Stimulated activated CD4-positive, alpha-beta T cell treated with anti-CD3 and anti-CD28 coated beads, TNF-alpha, amount 100 ng/mL, for 1 hour (primary cell): ENCODE data around the gene PDE4D.
"Not testable (repeated sequence)": the region's sequence is repeated elsewhere in the genome, so short reads cannot be mapped to it uniquely, and the experiment has no call there.

Source experiments
- DNase-seq, 3 donors: peaks; one replicate each; pipeline ENCODE4 v3.0.0-alpha.2; 2020; ENCODE audit warnings: low read depth in 3 of 3, low spot score in 1 of 3

PDE4D gene

DNA sequence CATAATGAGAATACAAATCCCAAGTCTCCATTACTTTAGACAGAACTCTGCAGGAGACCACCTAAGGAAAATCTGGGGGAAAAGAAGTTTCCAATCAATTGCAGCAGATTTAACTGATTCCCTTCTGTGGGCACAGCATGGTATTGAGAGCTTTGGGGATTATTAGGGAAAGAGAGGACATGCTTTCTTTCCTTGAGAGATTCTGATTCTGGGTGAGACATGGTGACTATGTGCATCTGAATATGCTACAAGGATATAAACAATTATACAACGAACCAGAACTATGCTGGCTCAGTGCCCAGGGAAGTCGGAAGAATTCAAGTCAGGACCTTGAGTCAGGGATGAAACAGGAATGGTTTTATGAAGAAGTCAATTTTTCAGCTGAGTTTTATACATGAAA is 183.7 kb downstream of the PDE4D start:
- DNase-seq = no peak

DNA sequence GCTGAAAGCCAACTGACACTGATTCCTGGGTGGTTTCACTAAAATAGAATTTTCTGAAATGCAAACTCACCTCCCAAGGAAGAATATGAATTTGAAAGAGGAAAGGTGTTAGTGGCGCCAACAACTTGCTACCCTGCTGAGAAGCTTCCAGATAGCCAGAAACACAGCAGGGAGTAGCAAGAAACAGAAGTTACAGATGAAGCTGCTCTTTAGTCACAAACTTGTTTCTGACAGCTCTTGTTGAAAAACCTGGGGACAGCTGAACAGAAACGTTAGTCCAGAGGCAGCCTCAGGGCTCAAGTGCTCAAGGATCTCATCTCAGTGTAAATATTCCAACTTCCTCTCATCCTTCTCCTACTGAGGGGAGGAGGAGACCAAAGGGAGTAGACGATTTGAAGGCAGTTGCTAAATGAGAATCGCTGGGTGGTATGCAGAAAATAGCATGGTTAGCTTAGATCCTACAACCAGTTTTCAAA is 184.1 kb downstream of the PDE4D start:
- no peak for DNase-seq

- no peak for DNase-seq
These were observed 188.6 kb downstream of the PDE4D start for GRCh38 chr5:59704936-59705335.

- no peak for DNase-seq
These were observed 189.7 kb downstream of the PDE4D start for GRCh38 chr5:59703789-59704188.

- no peak for DNase-seq
These were observed 195.0 kb downstream of the PDE4D start for GRCh38 chr5:59698207-59699178.

- no peak for DNase-seq
These were observed 199.1 kb downstream of the PDE4D start for GRCh38 chr5:59694411-59694810.

GRCh38 chr5:59693492-59694309 is 199.8 kb downstream of the PDE4D start:
- no peak for DNase-seq

- no peak for DNase-seq
These were observed 207.7 kb downstream of the PDE4D start for GRCh38 chr5:59685793-59686192.

DNA sequence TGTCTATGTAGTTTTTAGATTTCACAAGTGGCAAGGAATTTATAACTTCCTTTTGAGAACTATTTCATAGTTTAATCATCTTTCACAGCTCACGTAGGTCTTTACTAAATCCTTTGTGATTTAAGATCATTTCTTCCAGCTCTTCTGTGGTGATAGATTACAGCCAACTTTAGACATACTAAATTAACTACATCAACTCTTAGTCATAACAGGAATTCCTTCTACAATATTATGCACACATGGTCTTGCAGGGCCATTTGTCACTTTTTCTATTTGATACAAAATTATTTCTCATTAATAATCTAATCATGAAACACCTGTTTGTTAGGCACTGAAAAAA is 208.4 kb downstream of the PDE4D start:
- no peak for DNase-seq

GRCh38 chr5:59684388-59685190 is 208.9 kb downstream of the PDE4D start:
- no peak for DNase-seq

DNA sequence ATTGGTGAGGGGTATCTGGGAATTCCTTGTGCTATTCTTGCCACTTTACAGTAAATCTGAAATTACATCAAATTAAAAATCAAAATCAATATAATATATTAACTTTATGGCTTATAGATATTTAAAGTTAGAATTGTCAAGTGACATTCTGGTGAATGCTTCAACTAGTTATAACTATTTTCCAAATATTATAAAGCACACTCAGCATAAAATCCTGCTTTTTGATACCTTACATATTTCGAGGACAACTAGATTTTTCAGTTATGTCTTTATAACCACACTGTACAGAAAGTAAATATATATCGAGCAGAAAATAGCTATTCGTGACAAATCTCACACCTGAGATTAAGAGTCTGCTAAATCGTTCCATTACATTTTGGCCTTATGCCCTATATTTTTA is 210.2 kb downstream of the PDE4D start:
- DNase-seq = no peak

- DNase-seq = no peak
These were observed 211.0 kb downstream of the PDE4D start for GRCh38 chr5:59682542-59682941.

GRCh38 chr5:59678943-59679342 is 214.6 kb downstream of the PDE4D start:
- no peak for DNase-seq

GRCh38 chr5:59674763-59675162 is 218.8 kb downstream of the PDE4D start:
- DNase-seq = no peak

DNA sequence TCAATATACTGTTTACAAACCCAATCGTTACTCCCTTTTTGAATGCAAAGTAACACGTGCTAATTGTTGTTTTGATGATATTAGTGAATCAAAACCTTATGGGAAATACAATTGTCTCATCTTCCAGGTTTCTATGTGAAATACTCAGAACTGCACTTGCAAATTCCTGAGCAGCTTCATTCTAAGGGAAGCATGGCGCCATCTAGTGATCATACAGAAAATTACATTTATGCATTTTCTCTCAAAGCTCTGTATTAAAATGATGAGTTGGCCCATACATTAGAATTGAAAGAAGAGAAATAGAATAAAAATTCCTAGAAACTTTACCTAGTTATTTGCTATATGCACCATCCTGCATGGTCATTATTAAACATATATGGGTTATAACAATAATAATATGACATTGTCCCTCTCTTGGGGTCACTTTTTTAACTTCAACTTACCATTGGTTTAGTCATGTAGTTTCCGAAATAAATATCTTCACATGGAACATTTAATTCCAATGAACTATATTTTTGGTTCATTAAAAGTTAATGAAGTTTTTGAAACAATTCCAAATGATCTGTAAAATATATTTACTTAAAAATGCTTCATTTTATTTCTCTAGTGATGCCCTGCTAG is 220.0 kb downstream of the PDE4D start:
- no peak for DNase-seq

GRCh38 chr5:59666440-59667068 is 227.0 kb downstream of the PDE4D start:
- DNase-seq = no peak

DNA sequence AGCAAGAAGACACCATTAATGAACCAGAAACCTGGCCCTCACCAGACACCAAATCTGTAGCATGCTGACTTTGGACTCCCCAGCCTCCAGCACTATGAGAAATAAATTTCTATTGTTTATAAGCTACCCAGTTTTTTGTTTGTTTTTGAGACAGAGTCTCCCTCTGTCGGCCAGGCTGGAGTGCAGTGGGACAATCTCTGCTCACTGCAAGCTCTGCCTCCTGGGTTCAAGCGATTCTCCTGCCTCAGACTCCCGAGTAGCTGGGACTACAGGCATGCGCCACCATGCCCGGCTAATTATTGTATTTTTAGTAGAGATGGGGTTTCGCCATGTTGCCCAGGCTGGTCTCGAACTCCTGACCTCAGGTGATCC is 227.7 kb downstream of the PDE4D start:
- DNase-seq = not testable (repeated sequence)

GRCh38 chr5:59665086-59665831 is 228.3 kb downstream of the PDE4D start:
- no peak for DNase-seq

GRCh38 chr5:59661954-59662615 is 231.4 kb downstream of the PDE4D start:
- no peak for DNase-seq
